Endothelial cell of umbilical vein (primary cell): ENCODE measurements around the gene ZDHHC24. TPM values are rescaled to one million over a fixed set of nuclear protein-coding genes. Genes with fewer than 3 reads are reported as not detected.

ENCODE experiments used
- BruUV-seq: library from RNA; stranded (reverse); fragments of 400-500 nt; replicated peaks from 2 replicates; lab custom pipeline; 2021; lab: Mats Ljungman, UMichigan
- CTCF ChIA-PET: fragments of 300-600, 350-600 bp; sonication (Branson Sonifier 250); formaldehyde crosslinking; loops from one replicate; lab custom pipeline; 2021; ENCODE audit warnings: antibody characterized with exemption, inconsistent platforms; lab: Charles Lee
- POLR2A ChIA-PET: fragments of 300-600, 350-600 bp; sonication (Branson Sonifier 250); formaldehyde crosslinking; loops from one replicate; lab custom pipeline; 2021; ENCODE audit warnings: antibody characterized with exemption, inconsistent platforms; lab: Charles Lee
- DNase-seq: peaks from one replicate; pipeline ENCODE4 v3.0.0-alpha.2; 2011; ENCODE audit warnings: low read depth, low spot score
- FAIRE-seq: peaks from 2 replicates; lab custom pipeline; 2011; peaks lifted over from hg19 to GRCh38; lab: Jason Lieb, UNC
- H2AFZ ChIP-seq: 2 replicates; pipeline ENCODE4 v1.6.0; 2012; ENCODE audit warnings: low read depth, low read length, control low read depth, inconsistent platforms
- H3K27ac ChIP-seq: 2 replicates; pipeline ENCODE4 v1.5.1; 2011; ENCODE audit warnings: low read depth, mild to moderate bottlenecking, control low read depth, low read length, moderate library complexity; ENCODE audit not compliant: insufficient read depth
- H3K27me3 ChIP-seq, 2 experiments: 2 replicates each; pipeline versions ENCODE4 v1.6.0 to v1.6.1; 2011; ENCODE audit warnings: low read length in 2 of 2, mixed read lengths in 1 of 2; ENCODE audit not compliant: control insufficient read depth in 2 of 2, insufficient read depth in 2 of 2
- H3K36me3 ChIP-seq, 2 experiments: 2 replicates in 1 of 2; 3 replicates in 1 of 2; pipeline ENCODE4 v1.5.1; 2011; ENCODE audit warnings: low read length in 2 of 2, mild to moderate bottlenecking in 1 of 2, moderate library complexity in 1 of 2; ENCODE audit not compliant: control insufficient read depth in 2 of 2, insufficient read depth in 2 of 2; ENCODE audit errors: extremely low read depth in 1 of 2
- H3K4me1 ChIP-seq: 3 replicates; pipeline ENCODE4 v1.5.1; 2011; ENCODE audit warnings: mild to moderate bottlenecking, low read length; ENCODE audit not compliant: control insufficient read depth, insufficient read depth; ENCODE audit errors: extremely low read depth
- H3K4me2 ChIP-seq: 2 replicates; pipeline ENCODE4 v1.6.1; 2011; ENCODE audit warnings: low read length, control low read depth, mixed read lengths; ENCODE audit not compliant: insufficient read depth
- H3K4me3 ChIP-seq, 3 experiments: fragments of 200-600 bp in 1 of 3; sonication (generic), shearing (Covaris generic) in 1 of 3; replicated peaks in 1 of 3; 2 replicates each; pipeline ENCODE4 v1.5.1; 2011 to 2016; ENCODE audit warnings: control low read depth in 3 of 3, low read length in 3 of 3, mild to moderate bottlenecking in 2 of 3, inconsistent platforms in 1 of 3, low read depth in 1 of 3, moderate library complexity in 1 of 3; ENCODE audit not compliant: insufficient read depth in 1 of 3
- H3K79me2 ChIP-seq: 2 replicates; pipeline ENCODE4 v1.6.0; 2012; ENCODE audit warnings: low read length, inconsistent platforms; ENCODE audit not compliant: control insufficient read depth, insufficient read depth
- H3K9ac ChIP-seq: replicated peaks from 2 replicates; pipeline ENCODE3; 2011; ENCODE audit warnings: low read length, control low read depth; ENCODE audit not compliant: insufficient read depth; ENCODE audit errors: extremely low read depth
- H3K9me1 ChIP-seq: replicated peaks from 3 replicates; pipeline ENCODE4 v1.6.0; 2011; ENCODE audit warnings: mild to moderate bottlenecking, low read length; ENCODE audit not compliant: control insufficient read depth, insufficient read depth; ENCODE audit errors: extremely low read depth
- H3K9me3 ChIP-seq: replicated peaks from 2 replicates; pipeline ENCODE4 v1.5.1; 2012; ENCODE audit warnings: low read length, inconsistent platforms; ENCODE audit not compliant: control insufficient read depth, insufficient read depth
- H4K20me1 ChIP-seq: replicated peaks from 2 replicates; pipeline ENCODE3; 2011; ENCODE audit warnings: mild to moderate bottlenecking, low read length; ENCODE audit not compliant: control insufficient read depth, insufficient read depth; ENCODE audit errors: extremely low read depth
- EZH2 ChIP-seq: IDR thresholded peaks from 2 replicates; pipeline ENCODE4 v1.6.1; 2012; ENCODE audit warnings: borderline replicate concordance, low read depth, mild to moderate bottlenecking, moderate library complexity, low read length, inconsistent platforms; ENCODE audit not compliant: severe bottlenecking
- FOS ChIP-seq: IDR thresholded peaks from 2 replicates; pipeline ENCODE4 v1.6.1; 2011; ENCODE audit warnings: mild to moderate bottlenecking, low read length, moderate library complexity, borderline replicate concordance; ENCODE audit not compliant: insufficient read depth
- GATA2 ChIP-seq: IDR thresholded peaks from 2 replicates; pipeline ENCODE4 v1.7.0; 2011; ENCODE audit warnings: low read depth, mild to moderate bottlenecking, moderate library complexity, mixed read lengths, low read length; ENCODE audit not compliant: insufficient read length, insufficient read depth
- JUN ChIP-seq: IDR thresholded peaks from 2 replicates; pipeline ENCODE4 v1.6.1; 2011; ENCODE audit warnings: borderline replicate concordance, low read depth; ENCODE audit not compliant: insufficient read length, insufficient read depth
- MYC ChIP-seq: IDR thresholded peaks from one replicate; pipeline ENCODE4 v1.6.1; 2011; ENCODE audit warnings: mild to moderate bottlenecking, low read depth, low read length
- POLR2A ChIP-seq: IDR thresholded peaks from 2 replicates; pipeline ENCODE4 v1.6.1; 2012; ENCODE audit warnings: low read depth, mild to moderate bottlenecking, control low read depth, low read length
- POLR2AphosphoS5 ChIP-seq: IDR thresholded peaks from 2 replicates; pipeline ENCODE4 v1.6.1; 2012; ENCODE audit warnings: low read depth, mild to moderate bottlenecking, control low read depth, low read length, moderate library complexity; ENCODE audit not compliant: insufficient read depth
- dilution Hi-C: fragments of 300-500 bp; cut with MboI; formaldehyde crosslinking; loops from one replicate; pipeline ENCODE4 v1.15.0; 2019; ENCODE audit warnings: low sequenced_read_pairs; ENCODE audit not compliant: extremely low pct_ligation_motif_present
- intact Hi-C: fragments of 100-400 bp; cut with micrococcal nuclease; formaldehyde crosslinking; loops from one replicate; pipeline ENCODE4 v1.10.0; 2022
- polyA plus RNA-seq, 4 experiments: library from polyadenylated mRNA; depleted of rRNA in 3 of 4; stranded (reverse) in 3 of 4; unstranded in 1 of 4; fragments of >200 nt; gene quantifications; 2 replicates each; pipeline versions ENCODE4 v1.2.1 to v1.2.3, GENCODE V29; 2011 to 2012; ENCODE audit warnings: missing spikeins in 1 of 4
- total RNA-seq: library from RNA; stranded (reverse); gene quantifications from 2 replicates; pipeline ENCODE4 v1.2.3, GENCODE V29; 2021
- TF ChIP-seq, protein P1 (sequence below): IDR thresholded peaks from 2 replicates; pipeline ENCODE4 v1.6.1; 2011; ENCODE audit not compliant: insufficient read depth, insufficient read length
- TF ChIP-seq, protein P2 (sequence below), 2 donors: IDR thresholded peaks; 1 replicate in 1 of 2; 2 replicates in 1 of 2; pipeline ENCODE4 v1.5.1; 2011; ENCODE audit warnings: low read length in 2 of 2, mild to moderate bottlenecking in 2 of 2, moderate library complexity in 2 of 2, control low read depth in 1 of 2, inconsistent platforms in 1 of 2, low read depth in 1 of 2; ENCODE audit not compliant: insufficient read depth in 1 of 2; ENCODE audit errors: extremely low read depth in 1 of 2

ZDHHC24 gene
- total and polyA plus RNA-seq, 2 donors (not counting 3 experiments of a cell fraction or from before 2014, with no cell fraction given), result 20.1 to 21.1 TPM

DNA sequence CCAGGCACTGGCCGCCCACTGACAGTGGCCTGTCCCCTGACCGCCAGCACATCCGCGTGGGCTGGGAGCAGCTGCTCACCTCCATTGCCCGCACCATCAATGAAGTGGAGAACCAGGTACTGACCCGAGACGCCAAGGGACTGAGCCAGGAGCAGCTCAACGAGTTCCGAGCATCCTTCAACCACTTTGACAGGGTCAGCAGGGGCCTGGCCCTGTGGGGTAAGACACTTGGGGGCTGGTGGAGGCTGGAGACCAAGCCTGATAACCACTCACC, 16.1 kb upstream of the ZDHHC24 start:
- POLR2A ChIA-PET, result interaction anchor here (0.6 kb wide), 2 partner anchors 55 to 760 kb away, joined by 3 to 4 read pairs; no protein-coding TSS in a partner anchor

More for the DNA sequence above, 16.1 kb upstream of the ZDHHC24 start:
- Histone ChIP-seq H3K79me2 (no peaks in the 10 kb centered on the region), H3K4me2 (no peak overlapping the region), H3K4me3 (no peak overlapping the region), H3K27me3 (peaks cover 5 to 6% of the 10 kb centered on the region in 2 experiments), H3K27ac (no peak overlapping the region), H2AFZ (no peak overlapping the region), H3K9me3 (no peaks in the 10 kb centered on the region), H4K20me1 (no peaks in the 10 kb centered on the region), H3K9me1 (no peaks in the 10 kb centered on the region), H3K36me3 (no peaks in the 10 kb centered on the region), H3K4me1 (no peaks in the 10 kb centered on the region), H3K9ac (no peak overlapping the region)
- BruUV-seq, result no TSS peak
- TF ChIP-seq JUN, result no peak
- no peak for TF ChIP-seq EZH2
- TF ChIP-seq, protein P1, sequence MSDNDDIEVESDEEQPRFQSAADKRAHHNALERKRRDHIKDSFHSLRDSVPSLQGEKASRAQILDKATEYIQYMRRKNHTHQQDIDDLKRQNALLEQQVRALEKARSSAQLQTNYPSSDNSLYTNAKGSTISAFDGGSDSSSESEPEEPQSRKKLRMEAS, result no peak
- TF ChIP-seq GATA2, result no peak
- TF ChIP-seq MYC, result no peak
- no peak for TF ChIP-seq POLR2A
- TF ChIP-seq, protein P2, sequence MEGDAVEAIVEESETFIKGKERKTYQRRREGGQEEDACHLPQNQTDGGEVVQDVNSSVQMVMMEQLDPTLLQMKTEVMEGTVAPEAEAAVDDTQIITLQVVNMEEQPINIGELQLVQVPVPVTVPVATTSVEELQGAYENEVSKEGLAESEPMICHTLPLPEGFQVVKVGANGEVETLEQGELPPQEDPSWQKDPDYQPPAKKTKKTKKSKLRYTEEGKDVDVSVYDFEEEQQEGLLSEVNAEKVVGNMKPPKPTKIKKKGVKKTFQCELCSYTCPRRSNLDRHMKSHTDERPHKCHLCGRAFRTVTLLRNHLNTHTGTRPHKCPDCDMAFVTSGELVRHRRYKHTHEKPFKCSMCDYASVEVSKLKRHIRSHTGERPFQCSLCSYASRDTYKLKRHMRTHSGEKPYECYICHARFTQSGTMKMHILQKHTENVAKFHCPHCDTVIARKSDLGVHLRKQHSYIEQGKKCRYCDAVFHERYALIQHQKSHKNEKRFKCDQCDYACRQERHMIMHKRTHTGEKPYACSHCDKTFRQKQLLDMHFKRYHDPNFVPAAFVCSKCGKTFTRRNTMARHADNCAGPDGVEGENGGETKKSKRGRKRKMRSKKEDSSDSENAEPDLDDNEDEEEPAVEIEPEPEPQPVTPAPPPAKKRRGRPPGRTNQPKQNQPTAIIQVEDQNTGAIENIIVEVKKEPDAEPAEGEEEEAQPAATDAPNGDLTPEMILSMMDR (IDR thresholded peaks at IDR 0.05; ENCODE audit: extremely low read depth in 1 of 2, insufficient read depth in 1 of 2, low read depth in 1 of 2, low read length in 2 of 2), result no peak
- TF ChIP-seq FOS, result no peak
- no peak for TF ChIP-seq POLR2AphosphoS5
- dilution Hi-C loops (no loop called here), intact Hi-C loops (no loop called here)
- DNase-seq, result no peak
- no peak for FAIRE-seq
- CTCF ChIA-PET, result interaction anchor here (1.1 to 2.7 kb wide), 2 partner anchors 76 to 116 kb away, joined by 3 to 13 read pairs; partner anchors contain the start of genes RBM4 and RBM4B
